HepG2 (cell line): ENCODE results near the gene MTMR10. TPM values are rescaled to one million over a fixed set of nuclear protein-coding genes. Genes with fewer than 3 reads are reported as not detected.

Experiments used
- ATAC-seq: fragments of 200-7000 bp; cut with Tn5 transposase; 3 replicates; pipeline ENCODE4 v1.9.1; 2020; ENCODE audit warnings: mild to moderate bottlenecking, moderate library complexity
- BruUV-seq: library from RNA; stranded (reverse); fragments of 400-500 nt; replicated peaks from 2 replicates; lab custom pipeline; 2021; lab: Mats Ljungman, UMichigan
- CTCF ChIA-PET: fragments of 300-600 bp; formaldehyde crosslinking; extraction: SDS; loops from one replicate; lab custom pipeline; 2021; ENCODE audit warnings: low total read pairs, inconsistent platforms, low intra/inter-chr PET ratio; lab: Yijun Ruan, JAX
- POLR2A ChIA-PET: fragments of 350-600 bp; sonication (Branson Sonifier 250); formaldehyde crosslinking; loops from one replicate; lab custom pipeline; 2020; ENCODE audit warnings: antibody characterized with exemption, inconsistent platforms; lab: Yijun Ruan, JAX
- DNase-seq: peaks from one replicate; pipeline ENCODE4 v3.0.0-alpha.2; 2015; ENCODE audit warnings: low spot score
- FAIRE-seq: peaks from 3 replicates; lab custom pipeline; 2011; peaks lifted over from hg19 to GRCh38; lab: Jason Lieb, UNC
- H2AFZ ChIP-seq: one replicate; pipeline ENCODE4 v1.6.1; 2011; ENCODE audit warnings: low read length, inconsistent platforms
- H3K27ac ChIP-seq: fragments of 300-600 bp; 3 replicates; pipeline ENCODE4 v1.8.0; 2011; ENCODE audit warnings: mixed run types, mild to moderate bottlenecking, mixed read lengths, low read length, inconsistent platforms; ENCODE audit not compliant: insufficient read depth; ENCODE audit errors: extremely low read length
- H3K27me3 ChIP-seq, 2 experiments: fragments of 200-600 bp in 1 of 2; 2 replicates in 1 of 2; 3 replicates in 1 of 2; pipeline versions ENCODE4 v1.6.0 to v1.8.0; 2011; ENCODE audit warnings: low read length in 2 of 2, mild to moderate bottlenecking in 2 of 2, moderate library complexity in 2 of 2, inconsistent platforms in 1 of 2; ENCODE audit not compliant: insufficient read depth in 2 of 2, control insufficient read depth in 1 of 2
- H3K36me3 ChIP-seq, 2 experiments: fragments of 200-600 bp in 1 of 2; replicated peaks in 1 of 2; 2 replicates in 1 of 2; 3 replicates in 1 of 2; pipeline versions ENCODE4 v1.5.1 to v1.8.0; 2011; ENCODE audit warnings: low read length in 2 of 2, inconsistent platforms in 1 of 2; ENCODE audit not compliant: insufficient read depth in 2 of 2, control insufficient read depth in 1 of 2
- H3K4me1 ChIP-seq: 2 replicates; pipeline ENCODE4 v1.5.1; 2012; ENCODE audit warnings: low read length, inconsistent platforms; ENCODE audit not compliant: insufficient read depth
- H3K4me2 ChIP-seq: 2 replicates; pipeline ENCODE4 v1.6.0; 2011; ENCODE audit warnings: low read depth, low read length, inconsistent platforms
- H3K4me3 ChIP-seq, 3 experiments: fragments of 200-600 bp in 1 of 3; sonication (generic), shearing (Covaris generic) in 1 of 3; replicated peaks in 1 of 3; 2 replicates each; pipeline ENCODE4 v1.5.1; 2011 to 2016; ENCODE audit warnings: low read length in 3 of 3, inconsistent platforms in 2 of 3, low read depth in 2 of 3, mild to moderate bottlenecking in 2 of 3, control low read depth in 1 of 3, mixed read lengths in 1 of 3; ENCODE audit not compliant: insufficient read depth in 1 of 3
- H3K79me2 ChIP-seq: one replicate; pipeline ENCODE4 v1.6.1; 2011; ENCODE audit warnings: low read length, inconsistent platforms; ENCODE audit not compliant: insufficient read depth
- H3K9ac ChIP-seq: 2 replicates; pipeline ENCODE4 v1.6.0; 2011; ENCODE audit warnings: mild to moderate bottlenecking, low read depth, low read length, inconsistent platforms; ENCODE audit not compliant: insufficient read depth
- H3K9me3 ChIP-seq: 2 replicates; pipeline ENCODE4 v1.5.1; 2012; ENCODE audit warnings: mild to moderate bottlenecking, low read length
- H4K20me1 ChIP-seq: 2 replicates; pipeline ENCODE4 v1.6.0; 2011; ENCODE audit warnings: inconsistent platforms, mild to moderate bottlenecking, low read length, moderate library complexity; ENCODE audit not compliant: insufficient read depth
- GZF1 ChIP-seq: sonication (generic); formaldehyde crosslinking; IDR thresholded peaks from 2 replicates; pipeline ENCODE4 v1.5.1; 2020; ENCODE audit warnings: mild to moderate bottlenecking, missing genetic modification reagents
- HMG20B ChIP-seq: conservative IDR thresholded peaks from 2 replicates; pipeline ENCODE4 v1.6.1; 2016; ENCODE audit warnings: missing genetic modification reagents, missing compliant biosample characterization
- NFE2L1 ChIP-seq: sonication (generic); formaldehyde crosslinking; IDR thresholded peaks from 2 replicates; pipeline ENCODE4 v1.4.0; 2020; ENCODE audit warnings: missing genetic modification reagents, mild to moderate bottlenecking, borderline replicate concordance
- RBM39 ChIP-seq: fragments of 200-400 bp; formaldehyde crosslinking; IDR thresholded peaks from one replicate; pipeline ENCODE4 v1.6.1; 2018; ENCODE audit warnings: antibody characterized with exemption, mild to moderate bottlenecking, low read depth, low read length; ENCODE audit not compliant: poor library complexity, severe bottlenecking
- TEAD3 ChIP-seq: optimal IDR thresholded peaks from 2 replicates; pipeline ENCODE3; 2016; ENCODE audit warnings: borderline replicate concordance
- U2AF1 ChIP-seq: fragments of 200-400 bp; formaldehyde crosslinking; optimal IDR thresholded peaks from 2 replicates; pipeline ENCODE3; 2017; ENCODE audit warnings: mild to moderate bottlenecking, low read depth, low read length
- ZNF451 ChIP-seq: sonication (generic); formaldehyde crosslinking; IDR thresholded peaks from 2 replicates; pipeline ENCODE4 v1.5.0; 2020; ENCODE audit warnings: mild to moderate bottlenecking, missing genetic modification reagents
- ZNF672 ChIP-seq: sonication (generic); formaldehyde crosslinking; IDR thresholded peaks from 2 replicates; pipeline ENCODE4 v1.8.1; 2022; ENCODE audit warnings: missing genetic modification reagents
- WGBS: methylation state at CpG from one replicate; pipeline ENCODE4 v1.1.6; 2017; ENCODE audit warnings: low lambda C conversion rate; 5-methylcytosine and 5-hydroxymethylcytosine counted together
- in situ Hi-C: cut with HindIII; loops from 2 replicates; pipeline ENCODE4 v1.10.0; 2017; ENCODE audit warnings: low pct_unique_long_range_greater_than_20kb; ENCODE audit not compliant: extremely low pct_ligation_motif_present
- intact Hi-C: fragments of 100-400 bp; cut with micrococcal nuclease; formaldehyde crosslinking; loops from one replicate; pipeline ENCODE4 v1.10.0; 2022; ENCODE audit not compliant: unreplicated experiment
- polyA plus RNA-seq, 8 experiments: library from polyadenylated mRNA; depleted of rRNA in 3 of 8; stranded (reverse) in 7 of 8; unstranded in 1 of 8; fragments of >200 nt; fragmentation: Illumina TruSeq in 4 of 8; extraction: Trizol in 4 of 8; gene quantifications; 2 replicates each; pipeline versions ENCODE4 v1.2.1 to v1.2.3, GENCODE V29; 2011 to 2016; ENCODE audit warnings: low read depth in 4 of 8, missing spikeins in 1 of 8, mixed read lengths in 1 of 8; ENCODE audit not compliant: insufficient read depth in 1 of 8
- total RNA-seq, 5 experiments: library from RNA; depleted of rRNA; stranded (reverse); fragments of >200 nt; fragmentation: Illumina TruSeq; extraction: Trizol; gene quantifications; 2 replicates each; pipeline ENCODE4 v1.2.3, GENCODE V29; 2016; ENCODE audit warnings: low read depth in 1 of 5
- TF ChIP-seq, protein P1 (sequence below): sonication (generic); formaldehyde crosslinking; IDR thresholded peaks from 2 replicates; pipeline ENCODE4 v1.4.0; 2020; ENCODE audit warnings: mild to moderate bottlenecking, missing genetic modification reagents
- TF ChIP-seq, protein P2 (sequence below): sonication (generic); formaldehyde crosslinking; conservative IDR thresholded peaks from 2 replicates; pipeline ENCODE4 v1.4.0; 2020; ENCODE audit warnings: missing genetic modification reagents

The MTMR10 gene
- total and polyA plus RNA-seq, 2 of the 13 experiments (the other 11 are each of a cell fraction or from before 2014, with no cell fraction given) = 10.2 to 17.4 TPM

DNA sequence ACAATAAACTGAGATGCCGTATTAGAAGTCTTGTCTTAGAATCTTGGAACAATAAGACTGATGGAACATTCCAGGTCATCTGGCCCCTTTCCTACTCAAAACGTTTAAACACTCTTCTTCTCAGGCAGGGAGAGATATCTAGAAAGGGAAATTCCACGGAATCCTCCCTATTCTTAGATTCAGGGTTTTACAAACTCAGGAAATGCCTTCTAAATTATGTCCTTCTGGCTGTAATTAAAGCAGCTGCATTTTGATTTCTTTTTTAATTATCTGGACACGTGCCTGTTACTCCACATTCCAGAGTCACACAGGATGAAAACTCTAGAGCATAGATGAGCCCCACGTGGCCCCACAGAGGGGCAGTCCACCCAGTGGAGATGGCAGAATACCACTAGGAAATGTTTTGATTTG is 41.5 kb upstream of the MTMR10 start (continued):
- no peak for TF ChIP-seq RBM39
- no peak for TF ChIP-seq ZNF672
- TF ChIP-seq, protein P1, sequence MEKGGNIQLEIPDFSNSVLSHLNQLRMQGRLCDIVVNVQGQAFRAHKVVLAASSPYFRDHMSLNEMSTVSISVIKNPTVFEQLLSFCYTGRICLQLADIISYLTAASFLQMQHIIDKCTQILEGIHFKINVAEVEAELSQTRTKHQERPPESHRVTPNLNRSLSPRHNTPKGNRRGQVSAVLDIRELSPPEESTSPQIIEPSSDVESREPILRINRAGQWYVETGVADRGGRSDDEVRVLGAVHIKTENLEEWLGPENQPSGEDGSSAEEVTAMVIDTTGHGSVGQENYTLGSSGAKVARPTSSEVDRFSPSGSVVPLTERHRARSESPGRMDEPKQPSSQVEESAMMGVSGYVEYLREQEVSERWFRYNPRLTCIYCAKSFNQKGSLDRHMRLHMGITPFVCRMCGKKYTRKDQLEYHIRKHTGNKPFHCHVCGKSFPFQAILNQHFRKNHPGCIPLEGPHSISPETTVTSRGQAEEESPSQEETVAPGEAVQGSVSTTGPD (CRISPR knock-in tag) = no peak
- TF ChIP-seq U2AF1 = no peak

DNA sequence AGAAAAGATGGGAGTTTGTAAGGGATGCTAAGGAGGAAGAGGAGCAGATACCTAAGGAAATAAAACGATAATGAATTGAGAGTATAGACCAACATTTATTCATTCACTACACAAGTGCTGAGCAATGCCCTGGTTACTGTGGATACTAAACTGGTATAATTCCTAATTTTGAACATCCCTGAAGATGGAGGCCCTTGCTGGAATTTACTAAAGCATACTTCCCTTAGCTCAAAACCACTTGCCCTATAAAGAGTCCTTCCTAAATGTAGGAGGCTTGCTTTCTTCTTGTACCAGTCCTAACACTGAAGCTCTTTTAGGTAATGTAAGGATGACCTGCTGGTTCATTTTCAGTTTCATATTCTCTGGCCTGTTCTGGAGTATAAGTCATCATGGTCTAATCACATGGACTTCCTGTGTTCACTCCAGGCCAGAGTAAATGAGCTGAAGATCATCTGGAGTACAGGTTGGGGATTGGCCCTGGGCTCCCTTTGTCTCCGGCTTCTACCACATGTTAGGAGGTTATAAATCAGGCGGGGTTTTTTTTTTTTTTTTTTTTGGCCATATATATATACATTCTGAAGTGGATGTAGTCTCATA is 40.1 kb upstream of the MTMR10 start:
- ATAC-seq (no peak), FAIRE-seq (no peak), DNase-seq (no peak)
- no peak overlapping the region for H2AFZ ChIP-seq
- no peaks in the 10 kb centered on the region for H3K79me2 ChIP-seq
- CTCF ChIA-PET = no interaction called here
- H3K9me3 ChIP-seq = no peaks in the 10 kb centered on the region
- H3K4me3 ChIP-seq = no peak overlapping the region
- no peak for TF ChIP-seq HMG20B (CRISPR knock-in tag)
- TF ChIP-seq GZF1 (CRISPR knock-in tag) = no peak
- TF ChIP-seq TEAD3 = no peak
- TF ChIP-seq, protein P2, sequence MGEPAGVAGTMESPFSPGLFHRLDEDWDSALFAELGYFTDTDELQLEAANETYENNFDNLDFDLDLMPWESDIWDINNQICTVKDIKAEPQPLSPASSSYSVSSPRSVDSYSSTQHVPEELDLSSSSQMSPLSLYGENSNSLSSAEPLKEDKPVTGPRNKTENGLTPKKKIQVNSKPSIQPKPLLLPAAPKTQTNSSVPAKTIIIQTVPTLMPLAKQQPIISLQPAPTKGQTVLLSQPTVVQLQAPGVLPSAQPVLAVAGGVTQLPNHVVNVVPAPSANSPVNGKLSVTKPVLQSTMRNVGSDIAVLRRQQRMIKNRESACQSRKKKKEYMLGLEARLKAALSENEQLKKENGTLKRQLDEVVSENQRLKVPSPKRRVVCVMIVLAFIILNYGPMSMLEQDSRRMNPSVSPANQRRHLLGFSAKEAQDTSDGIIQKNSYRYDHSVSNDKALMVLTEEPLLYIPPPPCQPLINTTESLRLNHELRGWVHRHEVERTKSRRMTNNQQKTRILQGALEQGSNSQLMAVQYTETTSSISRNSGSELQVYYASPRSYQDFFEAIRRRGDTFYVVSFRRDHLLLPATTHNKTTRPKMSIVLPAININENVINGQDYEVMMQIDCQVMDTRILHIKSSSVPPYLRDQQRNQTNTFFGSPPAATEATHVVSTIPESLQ = no peak
- no peak for TF ChIP-seq NFE2L1 (CRISPR knock-in tag)
- no peak for TF ChIP-seq ZNF451
- TF ChIP-seq, all 625 proteins: peak for 0
- no TSS peak for BruUV-seq
- Histone ChIP-seq H3K4me2 (no peak overlapping the region), H3K36me3 (no peaks in the 10 kb centered on the region), H3K27ac (no peak overlapping the region), H3K4me1 (no peaks in the 10 kb centered on the region), H3K9ac (no peak overlapping the region), H3K27me3 (no peaks in the 10 kb centered on the region; a peak in 1 of 5 replicates), H4K20me1 (no peaks in the 10 kb centered on the region)
- intact Hi-C loops (no loop called here), in situ Hi-C loops (no loop called here)
- WGBS = 25% methylated on average over 3 of the region's 3 CpGs
- POLR2A ChIA-PET = no interaction called here
